ENCODE data around the gene INPP1.

DNA sequence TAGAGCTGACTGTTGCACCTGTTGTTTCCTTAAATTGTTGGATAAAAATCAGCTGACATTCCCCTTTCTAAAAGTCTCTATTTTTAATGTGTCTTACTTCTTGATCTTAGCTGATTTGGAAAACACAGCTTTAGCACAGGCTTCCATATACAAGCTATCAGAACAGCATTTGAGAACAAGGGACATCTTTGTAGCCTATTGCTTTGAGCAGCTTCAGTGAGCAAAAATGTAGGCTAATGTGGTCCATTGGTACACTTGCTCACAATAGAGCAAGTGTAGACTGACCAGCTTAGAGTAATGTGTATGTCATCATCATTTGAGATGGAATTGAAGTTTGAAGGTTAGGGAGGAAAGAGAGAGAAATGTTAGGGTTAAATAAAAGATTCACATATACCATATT lies 7.0 kb downstream of the INPP1 start:
- TF ChIP-seq POLR2A (IDR thresholded peaks at IDR 0.05; ENCODE audit: low read depth, low read length) (no peak), POLR2AphosphoS5 (IDR thresholded peaks at IDR 0.05; ENCODE audit: low read depth, low read length) (no peak), TAF1 (IDR thresholded peaks at IDR 0.05; ENCODE audit: borderline replicate concordance, low read depth, low read length) (no peak)
